Measurements from ENCODE around the gene PYGO2.

Gene PYGO2

DNA sequence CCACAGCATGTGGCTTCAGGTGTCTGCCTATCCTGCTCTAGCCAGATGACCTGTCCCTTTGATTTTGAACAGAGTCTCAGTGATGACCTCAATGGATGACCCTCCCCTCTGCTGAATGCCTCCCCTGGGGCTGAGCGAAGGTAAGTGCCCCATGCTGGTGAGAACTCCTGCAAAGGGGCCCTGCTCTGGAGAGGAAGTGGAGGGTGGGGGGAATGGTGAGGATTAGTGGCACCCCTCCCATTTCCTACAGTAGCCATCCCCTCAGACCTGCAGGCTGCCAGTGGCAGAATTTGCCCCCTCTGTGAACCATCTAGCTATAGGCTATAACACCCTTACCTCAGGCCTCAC, 21.4 kb downstream of the PYGO2 start:
- TF ChIP-seq POLR2A (IDR thresholded peaks at IDR 0.05; ENCODE audit: extremely low read depth, insufficient read length) (no peak), MYC (IDR thresholded peaks at IDR 0.05; ENCODE audit: low read depth, low read length) (no peak)
- TF ChIP-seq, protein P1, sequence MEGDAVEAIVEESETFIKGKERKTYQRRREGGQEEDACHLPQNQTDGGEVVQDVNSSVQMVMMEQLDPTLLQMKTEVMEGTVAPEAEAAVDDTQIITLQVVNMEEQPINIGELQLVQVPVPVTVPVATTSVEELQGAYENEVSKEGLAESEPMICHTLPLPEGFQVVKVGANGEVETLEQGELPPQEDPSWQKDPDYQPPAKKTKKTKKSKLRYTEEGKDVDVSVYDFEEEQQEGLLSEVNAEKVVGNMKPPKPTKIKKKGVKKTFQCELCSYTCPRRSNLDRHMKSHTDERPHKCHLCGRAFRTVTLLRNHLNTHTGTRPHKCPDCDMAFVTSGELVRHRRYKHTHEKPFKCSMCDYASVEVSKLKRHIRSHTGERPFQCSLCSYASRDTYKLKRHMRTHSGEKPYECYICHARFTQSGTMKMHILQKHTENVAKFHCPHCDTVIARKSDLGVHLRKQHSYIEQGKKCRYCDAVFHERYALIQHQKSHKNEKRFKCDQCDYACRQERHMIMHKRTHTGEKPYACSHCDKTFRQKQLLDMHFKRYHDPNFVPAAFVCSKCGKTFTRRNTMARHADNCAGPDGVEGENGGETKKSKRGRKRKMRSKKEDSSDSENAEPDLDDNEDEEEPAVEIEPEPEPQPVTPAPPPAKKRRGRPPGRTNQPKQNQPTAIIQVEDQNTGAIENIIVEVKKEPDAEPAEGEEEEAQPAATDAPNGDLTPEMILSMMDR (IDR thresholded peaks at IDR 0.05; ENCODE audit: low read depth, low read length): no peak
- TF ChIP-seq, protein P2, sequence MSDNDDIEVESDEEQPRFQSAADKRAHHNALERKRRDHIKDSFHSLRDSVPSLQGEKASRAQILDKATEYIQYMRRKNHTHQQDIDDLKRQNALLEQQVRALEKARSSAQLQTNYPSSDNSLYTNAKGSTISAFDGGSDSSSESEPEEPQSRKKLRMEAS (IDR thresholded peaks at IDR 0.05; ENCODE audit: low read depth, low read length): no peak
- H3K4me3 ChIP-seq (ENCODE audit: low read depth, low read length): no peak overlapping the region
- no peak for DNase-seq (ENCODE audit: low read depth)

DNA sequence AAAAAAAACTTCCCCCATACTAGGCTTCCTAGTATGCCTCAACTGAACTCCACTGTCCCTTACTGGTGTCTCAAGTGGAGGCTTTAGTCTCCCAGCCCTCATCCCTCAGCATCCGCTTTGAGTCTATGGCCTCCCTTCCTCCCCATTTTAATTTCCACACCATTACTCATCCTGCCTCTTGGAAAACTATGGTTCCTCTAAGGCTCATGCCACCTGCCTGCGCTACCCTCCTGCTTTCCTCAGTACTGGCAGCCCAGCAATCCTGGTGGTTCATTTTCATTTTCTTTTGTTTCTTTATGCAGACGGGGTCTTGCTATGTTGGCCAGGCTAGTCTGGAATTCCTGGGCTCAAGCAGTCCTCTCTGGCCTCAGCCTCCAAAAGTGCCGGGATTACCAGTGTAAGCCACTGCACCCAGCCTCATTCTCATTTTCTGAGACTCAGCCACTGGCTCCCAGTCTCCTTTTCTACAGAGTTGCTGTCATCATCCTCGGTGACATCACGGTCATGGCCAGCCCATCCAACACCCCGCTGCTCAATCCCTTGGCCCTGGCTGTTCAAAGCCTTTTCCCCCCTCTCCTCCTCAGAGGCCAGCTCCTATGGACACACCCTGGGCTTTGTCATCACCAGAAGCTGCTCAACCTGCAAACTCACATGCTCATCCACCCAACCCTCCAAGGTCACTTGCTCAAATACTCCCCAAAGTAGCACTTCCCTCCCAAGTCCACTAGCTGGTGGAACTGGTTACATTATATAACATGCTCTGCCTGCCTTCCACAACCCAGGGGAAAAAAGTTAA, 22.8 kb downstream of the PYGO2 start:
- H3K4me3 ChIP-seq (ENCODE audit: low read depth, low read length): no peak overlapping the region
- TF ChIP-seq, protein P1 (IDR thresholded peaks at IDR 0.05; ENCODE audit: low read depth, low read length): no peak
- TF ChIP-seq POLR2A (IDR thresholded peaks at IDR 0.05; ENCODE audit: extremely low read depth, insufficient read length) (no peak), MYC (IDR thresholded peaks at IDR 0.05; ENCODE audit: low read depth, low read length) (no peak)
- TF ChIP-seq, protein P2 (IDR thresholded peaks at IDR 0.05; ENCODE audit: low read depth, low read length): no peak
- no peak for DNase-seq (ENCODE audit: low read depth)

DNA sequence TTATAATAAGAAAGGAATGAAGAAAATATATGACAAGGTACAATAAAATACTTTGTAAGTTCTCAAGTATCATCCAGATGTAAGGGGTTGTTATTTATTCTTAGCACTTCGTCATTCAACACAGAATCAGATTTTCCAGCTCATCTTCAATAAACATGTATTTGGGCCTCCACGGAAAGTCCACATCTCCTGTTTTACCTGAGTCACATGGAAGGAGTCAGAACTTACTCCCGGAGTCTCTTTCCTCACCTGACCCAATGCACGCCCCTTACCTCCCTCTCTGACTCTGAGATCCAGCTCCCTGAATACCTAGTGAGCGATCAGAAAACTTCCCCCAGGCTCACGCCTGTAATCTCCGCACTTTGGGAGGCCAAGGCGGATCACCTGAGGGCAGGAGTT, 23.6 kb downstream of the PYGO2 start:
- TF ChIP-seq, protein P1 (IDR thresholded peaks at IDR 0.05; ENCODE audit: low read depth, low read length): no peak
- TF ChIP-seq MYC (IDR thresholded peaks at IDR 0.05; ENCODE audit: low read depth, low read length) (no peak), POLR2A (IDR thresholded peaks at IDR 0.05; ENCODE audit: extremely low read depth, insufficient read length) (no peak)
- TF ChIP-seq, protein P2 (IDR thresholded peaks at IDR 0.05; ENCODE audit: low read depth, low read length): no peak
- DNase-seq (ENCODE audit: low read depth): no peak
- H3K4me3 ChIP-seq (ENCODE audit: low read depth, low read length): peak overlapping the region; percentile 78

DNA sequence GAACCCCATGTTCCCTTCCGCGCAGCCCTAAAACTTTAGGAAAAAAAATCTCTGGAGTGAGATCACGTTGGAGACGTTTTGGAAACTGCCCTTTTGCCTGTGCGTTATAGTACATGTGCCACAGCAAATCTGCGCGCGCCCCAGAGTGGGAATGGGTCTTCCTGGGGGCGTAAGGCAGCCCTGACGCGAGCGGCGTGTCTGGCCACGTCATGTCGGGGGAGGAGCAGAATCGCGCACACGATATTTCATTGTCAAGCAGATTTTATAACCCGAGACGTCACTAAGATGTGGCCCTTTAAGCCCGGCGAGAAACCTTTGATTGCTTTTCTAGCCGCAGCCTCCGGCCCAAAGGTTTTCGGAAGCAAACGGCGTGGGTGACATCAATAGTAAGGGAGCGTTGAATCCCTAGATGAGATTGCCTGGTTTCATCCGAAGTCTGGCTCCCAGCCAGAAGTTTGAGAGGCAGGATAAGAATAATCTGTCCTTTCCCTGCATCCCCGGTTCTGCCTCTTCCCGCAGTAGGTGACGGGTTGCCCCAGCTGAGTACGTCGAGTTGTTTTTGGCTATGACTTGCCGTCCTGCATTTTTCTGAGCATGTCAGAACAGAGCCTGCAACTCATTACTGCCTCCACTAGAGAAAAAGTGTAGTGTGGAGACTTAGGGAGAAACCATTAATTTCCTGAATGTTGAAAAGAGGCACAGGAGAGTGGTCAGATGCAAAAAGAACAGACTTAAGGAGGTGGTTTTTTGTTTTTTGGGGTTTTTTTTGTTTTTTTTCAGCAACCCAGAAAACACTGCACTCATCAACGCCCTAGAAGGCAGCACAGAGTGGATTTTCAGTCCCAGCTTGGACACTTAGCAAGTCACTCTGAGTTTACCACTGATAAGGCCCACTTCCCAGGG, 24.2 kb downstream of the PYGO2 start:
- peak; percentile 34 for TF ChIP-seq MYC (IDR thresholded peaks at IDR 0.05; ENCODE audit: low read depth, low read length)
- TF ChIP-seq, protein P2 (IDR thresholded peaks at IDR 0.05; ENCODE audit: low read depth, low read length): peak; percentile 59
- TF ChIP-seq POLR2A (IDR thresholded peaks at IDR 0.05; ENCODE audit: extremely low read depth, insufficient read length): peak; percentile 36
- TF ChIP-seq, protein P1 (IDR thresholded peaks at IDR 0.05; ENCODE audit: low read depth, low read length): no peak
- peak; percentile 94 for DNase-seq (ENCODE audit: low read depth)
- H3K4me3 ChIP-seq (ENCODE audit: low read depth, low read length): peak overlapping the region; percentile 78

DNA sequence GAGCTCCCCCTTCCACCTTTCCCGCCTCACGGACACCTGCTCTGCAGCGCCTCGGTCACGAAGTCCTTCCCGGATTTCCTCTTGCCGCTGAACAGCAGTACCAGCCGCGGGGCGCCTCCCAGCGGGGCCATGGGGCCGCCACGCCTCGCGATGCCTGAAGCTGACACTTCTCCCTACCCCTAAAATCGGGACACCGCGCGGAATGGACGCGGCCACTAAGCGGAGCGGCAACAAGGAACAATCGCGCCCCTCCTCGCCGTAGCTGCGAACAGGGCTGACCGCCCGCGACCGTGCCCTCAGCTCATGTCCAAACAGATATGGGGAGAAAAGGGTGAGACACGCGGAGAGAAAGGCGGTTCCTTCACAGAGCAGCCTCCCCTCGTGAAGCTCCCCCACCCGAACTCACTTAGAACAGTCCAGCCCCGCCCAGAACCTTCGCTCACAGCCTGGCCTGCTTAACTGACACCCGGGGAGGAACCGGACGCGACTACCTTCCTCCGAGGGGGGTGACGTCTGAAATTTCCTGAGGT, 25.0 kb downstream of the PYGO2 start, which contains the start of gene PMVK:
Gene PMVK, minus strand, starts transcription at position 165 of the 530 bp plus-strand sequence. Its CDS starts 34 bp downstream, at position 131.
- TF ChIP-seq, protein P2 (IDR thresholded peaks at IDR 0.05; ENCODE audit: low read depth, low read length): peak; percentile 96
- TF ChIP-seq, protein P1 (IDR thresholded peaks at IDR 0.05; ENCODE audit: low read depth, low read length): peak; percentile 25
- peak; percentile 89 for TF ChIP-seq MYC (IDR thresholded peaks at IDR 0.05; ENCODE audit: low read depth, low read length)
- TF ChIP-seq POLR2A (IDR thresholded peaks at IDR 0.05; ENCODE audit: extremely low read depth, insufficient read length): peak; percentile 77
- peak; percentile 96 for DNase-seq (ENCODE audit: low read depth)
- H3K4me3 ChIP-seq (ENCODE audit: low read depth, low read length): peak within 1 kb of the TSS; percentile 78
